ENCODE measurements around the gene MSANTD7.
"Not testable (repeated sequence)": the region's sequence is repeated elsewhere in the genome, so short reads cannot be mapped to it uniquely, and the experiment has no call there.

MSANTD7 gene

GRCh38 chr10:14810969-14811953 lies 26.8 kb upstream of the MSANTD7 start:
- no peak for TF ChIP-seq CTCF (IDR thresholded peaks at IDR 0.05; ENCODE audit: extremely low read depth, missing control alignments)
- DNase-seq (ENCODE audit: low spot score), result no peak

DNA sequence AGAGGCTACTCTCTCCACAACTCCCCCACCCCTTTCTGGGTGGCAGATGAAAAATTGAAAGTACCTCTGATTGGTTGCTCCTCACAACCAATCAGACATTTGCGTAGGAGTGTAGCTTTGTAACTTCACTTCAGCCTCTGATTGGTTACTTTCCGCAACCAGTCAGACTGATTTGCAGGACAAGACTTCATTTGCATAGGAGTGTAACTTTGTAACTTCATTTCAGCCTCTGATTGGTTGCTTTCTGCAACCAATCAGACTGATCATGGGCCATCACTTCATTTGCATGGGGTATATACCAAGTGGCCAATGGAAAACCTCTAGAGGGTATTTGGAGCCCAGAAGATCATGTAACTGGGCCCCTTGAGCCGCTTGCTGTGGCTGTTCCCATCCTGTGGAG lies 25.8 kb upstream of the MSANTD7 start:
- DNase-seq (ENCODE audit: low spot score), result no peak
- TF ChIP-seq CTCF (IDR thresholded peaks at IDR 0.05; ENCODE audit: extremely low read depth, missing control alignments), result no peak

- no peak for DNase-seq (ENCODE audit: low spot score)
- no peak for TF ChIP-seq CTCF (IDR thresholded peaks at IDR 0.05; ENCODE audit: extremely low read depth, missing control alignments)
Observed at GRCh38 chr10:14815681-14816080, 22.4 kb upstream of the MSANTD7 start.

DNA sequence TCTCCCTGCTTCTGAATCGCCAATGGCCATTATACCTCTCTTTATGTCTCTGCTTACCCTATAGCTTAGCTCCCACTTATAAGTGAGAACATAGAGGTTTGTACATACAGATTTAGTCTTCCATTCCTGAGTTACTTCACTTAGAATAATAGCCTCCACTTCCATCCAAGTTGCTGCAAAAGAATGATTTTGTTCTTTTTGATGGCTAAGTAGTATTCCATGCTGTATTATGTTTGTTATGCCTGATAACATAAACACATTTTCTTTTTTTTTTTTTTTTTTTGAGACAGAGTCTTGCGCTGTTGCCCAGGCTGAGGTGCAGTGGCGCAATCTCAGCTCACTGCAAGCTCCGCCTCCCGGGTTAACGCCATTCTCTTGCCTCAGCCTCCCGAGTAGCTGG lies 21.4 kb upstream of the MSANTD7 start:
- not testable (repeated sequence) for DNase-seq (ENCODE audit: low spot score)

GRCh38 chr10:14820010-14820774 lies 17.9 kb upstream of the MSANTD7 start:
- DNase-seq (ENCODE audit: low spot score), result no peak
- no peak for TF ChIP-seq CTCF (IDR thresholded peaks at IDR 0.05; ENCODE audit: extremely low read depth, missing control alignments)

- no peak for TF ChIP-seq CTCF (IDR thresholded peaks at IDR 0.05; ENCODE audit: extremely low read depth, missing control alignments)
- DNase-seq (ENCODE audit: low spot score), result no peak
Observed at GRCh38 chr10:14820775-14821154, 17.3 kb upstream of the MSANTD7 start.

- no peak for DNase-seq (ENCODE audit: low spot score)
Observed at GRCh38 chr10:14821635-14822375, 16.3 kb upstream of the MSANTD7 start.

More at GRCh38 chr10:14821635-14822375, 16.3 kb upstream of the MSANTD7 start:
- no peak for TF ChIP-seq CTCF (IDR thresholded peaks at IDR 0.05; ENCODE audit: extremely low read depth, missing control alignments)

All from GM20000 (cell line).